Activated naive CD4-positive, alpha-beta T cell treated with anti-CD3 and anti-CD28 coated beads for 36 hours (primary cell): ENCODE measurements around the gene F7. TPM values are rescaled to one million over a fixed set of nuclear protein-coding genes. Genes with fewer than 3 reads are reported as not detected.
"Not testable (repeated sequence)": the region's sequence is repeated elsewhere in the genome, so short reads cannot be mapped to it uniquely, and the experiment has no call there.

ENCODE experiments used
- CTCF ChIA-PET: fragments of 350-600 bp; sonication (Branson Sonifier 250); formaldehyde crosslinking; loops from one replicate; lab custom pipeline; 2021; ENCODE audit warnings: antibody characterized with exemption; lab: Charles Lee
- DNase-seq: peaks from one replicate; pipeline ENCODE4 v3.0.0-alpha.2; 2020
- H3K27ac Mint-ChIP-seq: one replicate; pipeline ENCODE4 v1.8.0; 2021; ENCODE audit warnings: mild to moderate bottlenecking, mixed read lengths
- H3K27me3 Mint-ChIP-seq: one replicate; pipeline ENCODE4 v1.8.0; 2021; ENCODE audit warnings: low read depth, mixed read lengths
- H3K36me3 Mint-ChIP-seq: one replicate; pipeline ENCODE4 v1.8.0; 2021; ENCODE audit warnings: low read depth, mixed read lengths
- H3K4me1 Mint-ChIP-seq: one replicate; pipeline ENCODE4 v1.8.0; 2021; ENCODE audit warnings: low read depth, mixed read lengths
- H3K4me3 Mint-ChIP-seq: one replicate; pipeline ENCODE4 v1.8.0; 2021; ENCODE audit warnings: mild to moderate bottlenecking, moderate library complexity, mixed read lengths
- H3K9me3 Mint-ChIP-seq: one replicate; pipeline ENCODE4 v1.8.0; 2021; ENCODE audit warnings: mixed read lengths
- intact Hi-C: fragments of 100-400 bp; cut with micrococcal nuclease; formaldehyde crosslinking; loops from one replicate; pipeline ENCODE4 v1.15.1; 2023
- total RNA-seq, 2 experiments: library from RNA; stranded (reverse); gene quantifications; one replicate each; pipeline ENCODE4 v1.2.3, GENCODE V29; 2021

Gene F7
- under 1 TPM; 0.35 to 0.62 TPM for total RNA-seq

GRCh38 chr13:113105032-113105920 lies at the start of gene F7:
F7 (plus strand) TSS chr13:113105791; CDS start chr13:113105842, 51 bp downstream.
- H3K27me3 Mint-ChIP-seq: peaks cover 3% of the 10 kb centered on the region
- H3K36me3 Mint-ChIP-seq: no peaks in the 10 kb centered on the region
- DNase-seq: no peak
- H3K9me3 Mint-ChIP-seq: no peaks in the 10 kb centered on the region
- no peak within 1 kb of the TSS for H3K27ac Mint-ChIP-seq
- intact Hi-C loops: no loop called here
- CTCF ChIA-PET: no interaction called here
- H3K4me1 Mint-ChIP-seq: peaks cover 4% of the 10 kb centered on the region
- H3K4me3 Mint-ChIP-seq: no peak within 1 kb of the TSS

DNA sequence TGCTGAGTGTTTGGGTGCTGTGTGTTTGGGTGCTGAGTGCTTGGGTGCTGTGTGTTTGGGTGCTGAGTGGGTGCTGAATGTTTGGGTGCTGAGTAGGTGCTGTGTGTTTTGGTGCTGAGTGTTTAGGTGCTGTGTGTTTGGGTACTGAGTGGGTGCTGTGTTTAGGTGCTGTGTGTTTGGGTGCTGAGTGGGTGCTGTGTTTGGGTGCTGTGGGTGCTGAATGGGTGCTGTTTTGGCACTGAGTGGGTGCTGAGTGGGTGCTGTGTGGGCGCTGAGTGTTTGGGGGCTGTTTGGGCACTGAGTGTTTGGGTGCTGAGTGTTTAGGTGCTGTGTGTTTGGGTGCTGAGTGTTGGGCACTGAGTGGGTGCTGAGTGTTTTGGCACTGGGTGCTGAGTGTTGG lies 48.5 kb upstream of the F7 start:
- Mint-ChIP-seq H3K4me3 (no peak overlapping the region), H3K27ac (no peak overlapping the region), H3K9me3 (no peaks in the 10 kb centered on the region), H3K4me1 (no peaks in the 10 kb centered on the region), H3K36me3 (no peaks in the 10 kb centered on the region), H3K27me3 (no peaks in the 10 kb centered on the region)
- CTCF ChIA-PET: no interaction called here
- intact Hi-C loops: no loop called here
- no peak for DNase-seq

GRCh38 chr13:113057559-113057958 lies 48.0 kb upstream of the F7 start:
- DNase-seq: not testable (repeated sequence)

DNA sequence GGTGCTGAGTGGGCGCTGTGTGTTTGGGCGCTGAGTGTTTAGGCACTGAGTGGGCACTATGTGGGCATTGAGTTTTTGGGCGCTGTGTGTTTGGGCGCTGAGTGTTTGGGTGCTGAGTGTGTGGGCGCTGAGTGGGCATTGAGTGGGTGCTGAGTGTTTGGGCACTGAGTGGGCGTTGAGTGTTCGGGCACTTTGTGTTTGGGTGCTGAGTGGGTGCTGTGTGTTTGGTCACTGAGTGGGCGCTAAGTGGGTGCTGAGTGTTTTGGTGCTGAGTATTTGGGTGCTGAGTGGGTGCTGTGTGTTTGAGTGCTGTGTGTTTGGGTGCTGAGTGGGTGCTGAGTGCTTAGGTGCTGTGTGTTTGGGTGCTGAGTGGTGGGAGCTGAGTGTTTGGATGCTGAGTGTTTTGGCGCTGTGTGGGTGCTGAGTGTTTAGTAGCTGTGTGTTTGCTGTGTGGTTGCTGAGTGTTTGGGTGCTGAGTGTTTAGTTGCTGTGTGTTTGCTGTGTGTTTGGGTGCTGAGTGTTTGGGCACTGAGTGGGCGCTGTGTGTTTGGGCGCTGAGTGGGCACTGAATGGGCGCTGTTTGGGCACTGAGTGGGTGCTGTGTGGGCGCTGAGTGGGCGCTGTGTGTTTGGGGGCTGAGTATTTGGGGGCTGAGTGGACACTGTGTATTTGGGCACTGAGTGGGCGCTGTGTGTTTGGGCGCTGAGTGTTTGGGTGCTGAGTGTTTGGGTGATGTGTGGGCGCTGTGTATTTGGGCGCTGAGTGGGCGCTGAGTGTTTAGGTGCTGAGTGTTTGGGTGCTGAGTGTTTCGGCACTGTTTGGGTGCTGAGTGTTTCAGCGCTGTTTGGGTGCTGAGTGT lies 47.2 kb upstream of the F7 start:
- CTCF ChIA-PET: no interaction called here
- H3K9me3 Mint-ChIP-seq: no peaks in the 10 kb centered on the region
- no peak for DNase-seq
- H3K27ac Mint-ChIP-seq: no peak overlapping the region
- H3K4me3 Mint-ChIP-seq: no peak overlapping the region
- H3K4me1 Mint-ChIP-seq: no peaks in the 10 kb centered on the region
- H3K36me3 Mint-ChIP-seq: no peaks in the 10 kb centered on the region
- H3K27me3 Mint-ChIP-seq: no peaks in the 10 kb centered on the region
- intact Hi-C loops: no loop called here

More at GRCh38 chr13:113057559-113057958, 48.0 kb upstream of the F7 start:
- H3K4me3 Mint-ChIP-seq, CTCF ChIA-PET, H3K9me3 Mint-ChIP-seq, intact Hi-C loops, H3K4me1 Mint-ChIP-seq, H3K36me3 Mint-ChIP-seq, H3K27me3 Mint-ChIP-seq, H3K27ac Mint-ChIP-seq: not testable (repeated sequence)

DNA sequence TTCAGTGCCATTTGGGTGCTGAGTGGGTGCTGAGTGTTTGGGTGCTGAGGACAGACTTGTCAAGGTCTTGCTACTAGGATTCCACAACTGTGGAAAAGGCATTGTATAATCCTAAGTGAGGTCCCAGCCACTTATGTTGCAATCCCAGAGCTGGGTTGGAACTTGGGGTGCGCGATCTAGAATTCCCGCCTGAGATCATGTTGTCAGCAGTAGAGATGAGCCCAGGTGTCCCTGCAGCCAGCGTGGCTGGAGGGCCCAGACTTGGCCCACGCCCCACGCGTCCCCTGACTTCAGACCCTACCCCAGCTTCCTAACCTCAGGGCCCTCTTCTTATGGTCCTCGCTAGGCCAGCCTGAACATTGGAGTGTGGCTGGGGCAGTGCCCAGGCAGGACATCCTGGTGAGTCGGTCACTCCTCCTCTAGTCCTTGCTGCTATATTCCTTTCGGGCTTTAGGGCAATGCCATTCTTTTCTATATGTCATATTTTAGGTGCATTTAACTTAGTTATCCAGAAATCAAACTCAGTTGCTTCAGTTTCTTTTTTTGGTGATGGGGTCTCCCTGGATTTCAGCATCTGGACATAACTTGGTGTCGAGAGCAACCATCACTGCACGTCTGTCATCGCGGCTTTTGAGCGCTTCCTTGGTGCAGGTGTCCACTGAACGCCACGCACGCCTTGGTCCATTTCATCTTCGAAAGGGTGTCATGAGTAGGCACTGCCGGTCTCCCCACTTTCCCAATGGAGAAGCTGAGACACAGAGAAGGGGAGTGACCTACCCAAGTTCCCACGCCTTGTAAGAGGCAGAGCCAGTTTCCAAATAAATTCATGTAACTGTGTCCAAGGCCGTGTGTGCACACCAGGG lies 46.4 kb upstream of the F7 start:
- no peak overlapping the region for H3K4me3 Mint-ChIP-seq
- H3K4me1 Mint-ChIP-seq: no peaks in the 10 kb centered on the region
- CTCF ChIA-PET: no interaction called here
- H3K36me3 Mint-ChIP-seq: no peaks in the 10 kb centered on the region
- no peak overlapping the region for H3K27ac Mint-ChIP-seq
- intact Hi-C loops: no loop called here
- H3K27me3 Mint-ChIP-seq: no peaks in the 10 kb centered on the region
- no peaks in the 10 kb centered on the region for H3K9me3 Mint-ChIP-seq
- DNase-seq: no peak

DNA sequence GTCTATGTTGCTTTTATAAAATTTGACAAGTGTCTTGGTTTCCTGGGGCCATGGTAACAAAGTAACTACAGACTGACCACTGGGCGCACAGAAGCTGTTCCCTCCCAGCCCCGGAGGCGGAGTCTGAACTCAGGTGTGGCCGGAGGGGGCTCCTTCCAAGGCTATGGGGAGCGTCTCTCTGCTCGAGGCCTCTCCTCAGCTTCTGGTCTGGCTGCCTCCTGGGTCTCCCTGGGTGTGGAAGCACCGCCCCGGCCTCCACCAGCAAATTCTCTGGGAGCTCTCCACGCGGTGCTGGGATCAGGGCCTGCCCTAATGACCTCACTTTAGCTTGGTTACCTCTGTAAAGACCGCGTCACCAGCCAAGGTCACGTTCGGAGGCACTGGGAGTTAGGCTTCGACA lies 45.7 kb upstream of the F7 start:
- CTCF ChIA-PET: no interaction called here
- Mint-ChIP-seq H3K36me3 (no peaks in the 10 kb centered on the region), H3K27me3 (no peaks in the 10 kb centered on the region), H3K27ac (no peak overlapping the region), H3K4me1 (no peaks in the 10 kb centered on the region), H3K4me3 (no peak overlapping the region), H3K9me3 (no peaks in the 10 kb centered on the region)
- DNase-seq: no peak
- intact Hi-C loops: no loop called here

- CTCF ChIA-PET: no interaction called here
- Mint-ChIP-seq H3K36me3 (no peaks in the 10 kb centered on the region), H3K27ac (no peak overlapping the region), H3K4me3 (no peak overlapping the region), H3K9me3 (no peaks in the 10 kb centered on the region), H3K4me1 (no peaks in the 10 kb centered on the region), H3K27me3 (no peaks in the 10 kb centered on the region)
- no peak for DNase-seq
- intact Hi-C loops: no loop called here
Observed at GRCh38 chr13:113060557-113061270, 44.9 kb upstream of the F7 start.

DNA sequence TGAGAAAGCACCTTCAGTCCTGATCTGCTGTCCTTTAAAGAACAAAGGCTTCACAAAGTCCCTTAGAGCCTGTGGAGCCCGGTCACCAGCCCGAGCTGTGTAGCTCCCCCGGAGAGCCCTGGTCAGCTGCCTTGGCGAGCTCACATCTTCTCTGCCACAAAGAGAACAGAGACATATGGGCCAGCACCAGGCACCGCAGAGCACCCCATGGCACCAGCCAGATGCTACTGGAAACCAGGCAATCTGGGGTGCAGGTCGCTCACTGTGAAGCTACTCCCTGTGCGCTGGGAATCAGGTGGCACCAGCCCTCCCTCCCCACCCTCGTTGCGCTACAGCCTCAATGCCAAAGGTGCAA lies 44.3 kb upstream of the F7 start:
- Mint-ChIP-seq H3K4me3 (no peak overlapping the region), H3K36me3 (no peaks in the 10 kb centered on the region), H3K9me3 (no peaks in the 10 kb centered on the region), H3K27me3 (no peaks in the 10 kb centered on the region), H3K27ac (no peak overlapping the region), H3K4me1 (no peaks in the 10 kb centered on the region)
- intact Hi-C loops: no loop called here
- DNase-seq: no peak
- CTCF ChIA-PET: no interaction called here

GRCh38 chr13:113061796-113062425 lies 43.7 kb upstream of the F7 start:
- H3K27ac Mint-ChIP-seq: no peak overlapping the region

GRCh38 chr13:113062691-113063090 lies 42.9 kb upstream of the F7 start:
- no peaks in the 10 kb centered on the region for H3K27me3 Mint-ChIP-seq
- no peaks in the 10 kb centered on the region for H3K36me3 Mint-ChIP-seq
- intact Hi-C loops: no loop called here
- no peaks in the 10 kb centered on the region for H3K9me3 Mint-ChIP-seq
- H3K4me3 Mint-ChIP-seq: no peak overlapping the region
- no peaks in the 10 kb centered on the region for H3K4me1 Mint-ChIP-seq
- no peak overlapping the region for H3K27ac Mint-ChIP-seq
- CTCF ChIA-PET: no interaction called here
- no peak for DNase-seq

More at GRCh38 chr13:113061796-113062425, 43.7 kb upstream of the F7 start:
- Mint-ChIP-seq H3K4me3 (no peak overlapping the region), H3K9me3 (no peaks in the 10 kb centered on the region), H3K4me1 (no peaks in the 10 kb centered on the region), H3K36me3 (no peaks in the 10 kb centered on the region), H3K27me3 (no peaks in the 10 kb centered on the region)
- intact Hi-C loops: no loop called here
- DNase-seq: no peak
- CTCF ChIA-PET: no interaction called here

- CTCF ChIA-PET: interaction anchor here (0.6 kb wide), 1 partner anchor 42 kb away, joined by 6 read pairs; no protein-coding TSS in a partner anchor
- Mint-ChIP-seq H3K27ac (no peak overlapping the region), H3K4me3 (no peak overlapping the region), H3K36me3 (no peaks in the 10 kb centered on the region), H3K9me3 (no peaks in the 10 kb centered on the region), H3K27me3 (no peaks in the 10 kb centered on the region), H3K4me1 (no peaks in the 10 kb centered on the region)
- intact Hi-C loops: no loop called here
- DNase-seq: no peak
Observed at GRCh38 chr13:113063091-113063491, 42.5 kb upstream of the F7 start.
